ENCODE measurements around the gene INTS4. TPM values are rescaled to one million over a fixed set of nuclear protein-coding genes. Genes with fewer than 3 reads are reported as not detected.
"Not testable (repeated sequence)": the region's sequence is repeated elsewhere in the genome, so short reads cannot be mapped to it uniquely, and the experiment has no call there.

INTS4 gene
- total RNA-seq, 3 donors from 2014 or later (not counting 1 experiment from before 2014, with no cell fraction given): 65.2 to 97.8 (median 67.5) TPM

DNA sequence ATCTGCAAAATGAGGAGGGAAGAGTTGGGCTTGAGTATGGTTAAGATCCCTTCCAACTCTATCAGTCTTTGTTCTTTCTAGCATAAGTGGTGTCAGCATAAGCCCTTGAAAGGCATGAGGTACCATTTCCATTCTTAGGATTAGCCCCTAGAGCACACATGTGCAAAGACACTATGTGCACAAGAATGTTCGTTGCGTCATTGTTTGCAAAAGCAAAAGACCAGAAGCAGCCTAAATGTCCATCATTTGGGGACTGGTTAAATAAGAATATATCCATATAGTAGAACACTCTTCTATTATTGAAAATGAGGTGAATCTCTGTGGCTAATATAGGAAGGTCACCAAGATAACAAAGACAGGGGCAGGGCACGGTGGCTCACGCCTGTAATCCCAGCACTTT is 38.6 kb upstream of the INTS4 start:
- Mint-ChIP-seq H3K4me3 (no peak overlapping the region), H3K9me3 (no peaks in the 10 kb centered on the region), H3K4me1 (no peaks in the 10 kb centered on the region), H3K36me3 (no peaks in the 10 kb centered on the region), H3K27me3 (ENCODE audit: low read depth in 2 of 2) (no peaks in the 10 kb centered on the region), H3K27ac (no peak overlapping the region)
- ATAC-seq (no peak), DNase-seq (no peak)
- Histone ChIP-seq H3K4me1 (ENCODE audit: control insufficient read depth, insufficient read depth, low read length) (no peaks in the 10 kb centered on the region), H3K4me3 (ENCODE audit: low read length) (no peak overlapping the region), H3K27ac (ENCODE audit: low read length) (no peak overlapping the region), H3K27me3 (ENCODE audit: control insufficient read depth, insufficient read depth, low read length) (no peaks in the 10 kb centered on the region), H3K36me3 (ENCODE audit: control insufficient read depth, insufficient read depth, low read length) (no peaks in the 10 kb centered on the region), H3K9me3 (ENCODE audit: control insufficient read depth, insufficient read depth, low read length) (no peaks in the 10 kb centered on the region)
- TF ChIP-seq, protein P1, sequence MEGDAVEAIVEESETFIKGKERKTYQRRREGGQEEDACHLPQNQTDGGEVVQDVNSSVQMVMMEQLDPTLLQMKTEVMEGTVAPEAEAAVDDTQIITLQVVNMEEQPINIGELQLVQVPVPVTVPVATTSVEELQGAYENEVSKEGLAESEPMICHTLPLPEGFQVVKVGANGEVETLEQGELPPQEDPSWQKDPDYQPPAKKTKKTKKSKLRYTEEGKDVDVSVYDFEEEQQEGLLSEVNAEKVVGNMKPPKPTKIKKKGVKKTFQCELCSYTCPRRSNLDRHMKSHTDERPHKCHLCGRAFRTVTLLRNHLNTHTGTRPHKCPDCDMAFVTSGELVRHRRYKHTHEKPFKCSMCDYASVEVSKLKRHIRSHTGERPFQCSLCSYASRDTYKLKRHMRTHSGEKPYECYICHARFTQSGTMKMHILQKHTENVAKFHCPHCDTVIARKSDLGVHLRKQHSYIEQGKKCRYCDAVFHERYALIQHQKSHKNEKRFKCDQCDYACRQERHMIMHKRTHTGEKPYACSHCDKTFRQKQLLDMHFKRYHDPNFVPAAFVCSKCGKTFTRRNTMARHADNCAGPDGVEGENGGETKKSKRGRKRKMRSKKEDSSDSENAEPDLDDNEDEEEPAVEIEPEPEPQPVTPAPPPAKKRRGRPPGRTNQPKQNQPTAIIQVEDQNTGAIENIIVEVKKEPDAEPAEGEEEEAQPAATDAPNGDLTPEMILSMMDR (IDR thresholded peaks at IDR 0.05): no peak
- WGBS (ENCODE audit: insufficient coverage): 71% methylated on average over 4 of the region's 4 CpGs
- intact Hi-C loops (cut with micrococcal nuclease): no loop called here

DNA sequence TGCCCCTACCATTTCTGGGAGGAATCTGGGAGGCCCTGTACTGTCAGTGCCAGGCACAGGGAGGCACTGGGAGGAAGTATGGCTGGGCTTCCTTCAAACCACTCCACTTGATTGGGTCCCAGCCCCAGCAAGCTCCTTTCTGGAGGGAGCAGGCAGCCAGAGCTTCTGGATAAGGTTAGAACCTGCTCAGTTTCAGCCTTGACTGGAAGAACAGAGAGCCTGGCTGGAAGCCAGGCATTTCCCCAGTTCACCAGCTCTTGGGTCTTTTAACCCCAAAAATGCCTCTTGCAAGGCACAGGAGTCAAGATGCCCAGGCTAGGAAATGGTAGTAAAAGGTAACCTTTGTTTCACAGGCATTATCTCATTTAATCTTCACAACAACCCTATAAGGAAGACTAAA is 37.6 kb upstream of the INTS4 start:
- TF ChIP-seq, protein P1 (IDR thresholded peaks at IDR 0.05): no peak
- no peaks in the 10 kb centered on the region for H3K36me3 ChIP-seq (ENCODE audit: control insufficient read depth, insufficient read depth, low read length)
- Mint-ChIP-seq H3K4me1 (no peaks in the 10 kb centered on the region), H3K27me3 (ENCODE audit: low read depth in 2 of 2) (no peaks in the 10 kb centered on the region), H3K9me3 (no peaks in the 10 kb centered on the region), H3K4me3 (no peak overlapping the region), H3K27ac (no peak overlapping the region), H3K36me3 (no peaks in the 10 kb centered on the region)
- no peak for DNase-seq
- H3K27ac ChIP-seq (ENCODE audit: low read length): no peak overlapping the region
- intact Hi-C loops (cut with micrococcal nuclease): no loop called here
- no peaks in the 10 kb centered on the region for H3K27me3 ChIP-seq (ENCODE audit: control insufficient read depth, insufficient read depth, low read length)
- no peaks in the 10 kb centered on the region for H3K9me3 ChIP-seq (ENCODE audit: control insufficient read depth, insufficient read depth, low read length)
- no peak overlapping the region for H3K4me3 ChIP-seq (ENCODE audit: low read length)
- no peak for ATAC-seq
- H3K4me1 ChIP-seq (ENCODE audit: control insufficient read depth, insufficient read depth, low read length): no peaks in the 10 kb centered on the region

DNA sequence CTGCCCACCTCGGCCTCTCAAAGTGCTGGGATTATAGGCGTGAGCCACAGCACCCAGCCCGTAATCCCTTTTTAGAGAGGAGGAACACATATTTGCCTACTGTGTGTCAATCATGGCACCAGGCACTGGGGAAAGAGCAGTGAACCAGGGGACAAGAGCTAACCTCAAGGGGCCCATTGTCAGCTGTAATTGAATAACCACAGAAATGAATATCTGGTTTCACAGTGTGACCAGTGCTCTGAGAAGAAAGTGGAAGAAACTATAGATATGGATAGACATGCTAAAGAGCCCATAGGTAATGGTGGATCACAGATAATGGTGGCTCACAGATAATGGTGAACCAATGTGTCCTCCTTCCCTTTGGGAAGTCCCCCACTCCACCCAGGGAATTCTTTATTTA is 37.2 kb upstream of the INTS4 start:
- H3K4me3 Mint-ChIP-seq: no peak overlapping the region
- Histone ChIP-seq H3K9me3 (ENCODE audit: control insufficient read depth, insufficient read depth, low read length) (no peaks in the 10 kb centered on the region), H3K27me3 (ENCODE audit: control insufficient read depth, insufficient read depth, low read length) (no peaks in the 10 kb centered on the region), H3K4me1 (ENCODE audit: control insufficient read depth, insufficient read depth, low read length) (no peaks in the 10 kb centered on the region), H3K36me3 (ENCODE audit: control insufficient read depth, insufficient read depth, low read length) (no peaks in the 10 kb centered on the region), H3K27ac (ENCODE audit: low read length) (no peak overlapping the region), H3K4me3 (ENCODE audit: low read length) (no peak overlapping the region)
- no peaks in the 10 kb centered on the region for H3K27me3 Mint-ChIP-seq (ENCODE audit: low read depth in 2 of 2)
- TF ChIP-seq, protein P1 (IDR thresholded peaks at IDR 0.05): no peak
- no peaks in the 10 kb centered on the region for H3K9me3 Mint-ChIP-seq
- no peak overlapping the region for H3K27ac Mint-ChIP-seq
- no peaks in the 10 kb centered on the region for H3K4me1 Mint-ChIP-seq
- WGBS (ENCODE audit: insufficient coverage): 83% methylated on average over 3 of the region's 3 CpGs
- ATAC-seq (no peak), DNase-seq (no peak)
- intact Hi-C loops (cut with micrococcal nuclease): no loop called here
- no peaks in the 10 kb centered on the region for H3K36me3 Mint-ChIP-seq

DNA sequence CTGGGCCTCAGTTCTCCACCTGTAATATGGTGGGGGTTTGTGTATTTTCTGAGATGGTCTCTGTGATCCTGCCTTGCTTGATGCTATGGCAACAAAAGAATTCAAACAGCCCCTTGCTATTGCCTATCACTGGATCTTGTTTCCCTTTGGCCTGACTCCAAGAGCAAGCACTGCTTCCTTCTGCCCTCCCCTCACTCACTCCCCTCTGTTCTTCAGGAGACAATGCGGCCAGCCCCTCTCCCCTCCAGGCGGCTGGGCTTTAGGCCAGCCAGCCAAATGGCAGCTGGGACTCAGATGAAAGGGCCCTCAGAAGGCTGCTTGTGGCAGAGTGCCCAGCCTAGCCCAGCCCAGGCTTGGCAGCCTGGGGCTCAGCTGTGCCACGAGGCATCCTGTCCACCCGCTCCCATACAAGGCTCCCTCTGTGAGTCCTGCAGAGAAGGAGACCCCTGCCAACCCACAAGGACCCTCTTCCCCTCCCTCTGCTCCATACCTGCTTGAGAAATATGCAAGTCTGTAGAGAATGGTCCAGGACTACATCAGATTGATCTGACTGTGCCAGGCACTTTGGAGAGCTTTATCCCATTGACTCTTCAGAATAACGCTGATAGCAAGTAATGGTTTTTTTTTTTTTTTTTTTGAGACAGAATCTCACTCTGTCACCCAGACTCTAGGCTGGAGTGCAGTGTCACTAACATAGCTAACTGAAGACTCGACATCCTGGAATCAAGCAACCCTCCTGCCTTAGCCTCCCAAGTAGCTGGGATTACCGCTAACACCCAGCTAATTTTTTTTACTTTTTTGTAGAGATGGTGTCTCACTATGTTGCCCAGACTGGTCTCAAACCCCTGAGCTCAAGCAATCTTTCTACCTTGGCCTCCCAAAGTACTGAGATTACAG is 36.2 kb upstream of the INTS4 start:
- TF ChIP-seq, protein P1 (IDR thresholded peaks at IDR 0.05): no peak
- Histone ChIP-seq H3K4me3 (ENCODE audit: low read length) (no peak overlapping the region), H3K9me3 (ENCODE audit: control insufficient read depth, insufficient read depth, low read length) (no peaks in the 10 kb centered on the region), H3K27me3 (ENCODE audit: control insufficient read depth, insufficient read depth, low read length) (no peaks in the 10 kb centered on the region), H3K4me1 (ENCODE audit: control insufficient read depth, insufficient read depth, low read length) (no peaks in the 10 kb centered on the region), H3K36me3 (ENCODE audit: control insufficient read depth, insufficient read depth, low read length) (no peaks in the 10 kb centered on the region), H3K27ac (ENCODE audit: low read length) (no peak overlapping the region)
- Mint-ChIP-seq H3K9me3 (no peaks in the 10 kb centered on the region), H3K36me3 (no peaks in the 10 kb centered on the region), H3K4me1 (no peaks in the 10 kb centered on the region), H3K27ac (no peak overlapping the region), H3K27me3 (ENCODE audit: low read depth in 2 of 2) (no peaks in the 10 kb centered on the region), H3K4me3 (no peak overlapping the region)
- ATAC-seq (no peak), DNase-seq (no peak)
- 44% methylated on average over 6 of the region's 7 CpGs for WGBS (ENCODE audit: insufficient coverage)
- intact Hi-C loops (cut with micrococcal nuclease): no loop called here

DNA sequence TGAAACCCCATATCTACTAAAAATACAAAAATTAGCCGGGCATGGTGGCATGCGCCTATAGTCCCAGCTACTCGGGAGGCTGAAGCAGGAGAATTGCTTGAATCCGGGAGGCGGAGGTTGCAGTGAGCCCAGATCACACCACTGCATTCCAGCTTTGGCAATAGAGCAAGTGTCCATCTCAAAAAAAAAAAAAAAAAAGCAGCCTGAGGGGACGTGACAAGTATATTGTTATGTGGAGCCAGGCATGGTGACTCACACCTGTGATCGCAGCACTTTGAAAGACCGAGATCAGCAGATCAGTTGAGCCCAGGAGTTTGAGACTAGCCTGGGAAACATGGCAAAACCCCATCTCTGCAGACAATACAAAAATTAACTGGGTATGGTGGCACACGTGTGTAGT is 34.0 kb upstream of the INTS4 start:
- H3K4me1 Mint-ChIP-seq; H3K4me3 ChIP-seq (ENCODE audit: low read length); H3K4me1 ChIP-seq (ENCODE audit: control insufficient read depth, insufficient read depth, low read length); H3K27me3 Mint-ChIP-seq (ENCODE audit: low read depth in 2 of 2); DNase-seq; H3K9me3 ChIP-seq (ENCODE audit: control insufficient read depth, insufficient read depth, low read length); H3K36me3 Mint-ChIP-seq; H3K36me3 ChIP-seq (ENCODE audit: control insufficient read depth, insufficient read depth, low read length); H3K27me3 ChIP-seq (ENCODE audit: control insufficient read depth, insufficient read depth, low read length); intact Hi-C loops (cut with micrococcal nuclease); ATAC-seq; H3K9me3 Mint-ChIP-seq; H3K4me3 Mint-ChIP-seq; H3K27ac Mint-ChIP-seq; H3K27ac ChIP-seq (ENCODE audit: low read length): not testable (repeated sequence)
- WGBS (ENCODE audit: insufficient coverage): 97% methylated on average over 9 of the region's 9 CpGs

Measured in natural killer cell (primary cell).